HG02852 (cell line): ENCODE measurements around the gene SPDYE16.
"Not testable (repeated sequence)": the region's sequence is repeated elsewhere in the genome, so short reads cannot be mapped to it uniquely, and the experiment has no call there.

Experiments
- ATAC-seq: cut with Tn5 transposase; IDR thresholded peaks from one replicate; pipeline ENCODE4 v1.9.1; 2021; ENCODE audit warnings: mild to moderate bottlenecking, moderate library complexity; ENCODE audit not compliant: unreplicated experiment

SPDYE16 gene

DNA sequence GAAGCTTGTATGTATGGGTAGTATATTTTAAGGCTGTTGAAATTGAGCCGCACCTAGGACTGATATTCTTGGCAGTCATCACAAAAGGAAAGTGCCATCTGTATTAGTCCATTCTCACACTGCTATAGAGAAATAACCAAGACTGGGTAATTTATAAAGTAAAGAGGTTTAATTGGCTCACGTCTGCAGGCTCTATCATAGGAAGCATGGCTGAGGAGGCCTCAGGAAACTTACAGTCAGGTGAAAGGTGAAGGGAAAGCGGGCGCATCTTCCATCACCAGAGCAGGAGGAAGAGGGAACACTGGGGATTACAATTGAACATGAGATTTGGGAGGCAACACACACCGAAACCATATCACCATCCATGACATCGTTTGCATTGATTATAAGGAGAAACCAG lies 8.9 kb upstream of the SPDYE16 start:
- ATAC-seq, result not testable (repeated sequence)

DNA sequence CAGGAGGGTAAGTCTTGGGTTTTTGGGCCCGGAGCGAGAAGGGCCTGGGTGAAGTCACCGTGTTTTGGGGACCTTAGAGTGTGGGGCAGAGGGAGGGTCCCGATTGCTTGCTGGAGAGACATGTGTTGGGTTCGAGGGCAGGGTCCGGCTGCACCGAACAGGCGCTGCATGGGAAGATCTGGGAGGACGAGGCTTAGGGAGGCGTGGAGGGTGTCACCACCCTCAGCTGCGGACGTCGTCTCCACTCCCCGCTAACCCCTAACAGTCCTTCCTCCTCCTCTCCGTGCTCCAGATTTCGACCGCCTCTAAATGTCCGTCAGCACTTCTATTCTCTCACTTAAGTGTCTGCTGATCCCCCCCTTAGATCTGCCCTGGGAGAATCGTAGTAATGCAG lies 6.8 kb upstream of the SPDYE16 start:
- not testable (repeated sequence) for ATAC-seq

DNA sequence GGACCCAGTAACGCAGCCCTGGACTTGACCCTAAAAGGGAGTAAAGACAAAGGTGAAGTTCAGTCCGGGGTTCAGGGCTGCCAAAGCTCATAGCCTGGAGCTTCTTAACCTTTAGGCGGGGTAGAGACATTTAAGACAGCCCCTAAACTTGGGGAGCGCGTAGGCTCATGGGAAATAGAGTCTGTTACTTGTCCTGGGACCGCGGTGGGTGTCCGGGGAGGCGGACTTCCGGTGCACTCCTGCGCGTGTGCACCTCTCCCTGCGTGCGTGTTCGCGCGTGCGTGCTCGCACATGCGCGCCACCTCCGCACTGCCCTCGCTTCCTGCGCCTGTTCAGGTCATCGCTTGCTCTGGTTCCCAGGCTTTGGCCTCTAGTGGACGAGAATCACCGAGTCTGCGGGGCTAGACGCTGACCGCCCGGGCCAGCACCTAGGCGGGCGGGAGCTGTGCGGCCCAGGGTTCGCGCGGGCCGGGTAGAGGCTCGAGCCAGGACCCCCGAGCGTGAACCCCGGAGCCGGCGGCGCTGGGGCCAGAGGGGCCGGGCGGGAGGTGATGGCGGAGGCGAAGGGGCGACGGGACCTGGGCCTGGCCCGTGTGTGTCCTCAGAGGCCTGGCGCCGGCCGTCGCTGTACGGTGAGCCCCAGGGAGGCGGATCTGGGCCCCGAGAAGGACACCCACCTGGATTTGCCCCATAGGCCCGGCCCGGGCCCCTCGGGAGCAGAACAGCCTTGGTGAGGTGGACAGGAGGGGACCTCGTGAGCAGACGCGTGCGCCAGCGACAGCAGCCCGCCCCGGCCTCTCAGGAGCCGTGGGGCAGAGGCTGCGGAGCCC lies 6.1 kb upstream of the SPDYE16 start:
- ATAC-seq, result peak; percentile 98

DNA sequence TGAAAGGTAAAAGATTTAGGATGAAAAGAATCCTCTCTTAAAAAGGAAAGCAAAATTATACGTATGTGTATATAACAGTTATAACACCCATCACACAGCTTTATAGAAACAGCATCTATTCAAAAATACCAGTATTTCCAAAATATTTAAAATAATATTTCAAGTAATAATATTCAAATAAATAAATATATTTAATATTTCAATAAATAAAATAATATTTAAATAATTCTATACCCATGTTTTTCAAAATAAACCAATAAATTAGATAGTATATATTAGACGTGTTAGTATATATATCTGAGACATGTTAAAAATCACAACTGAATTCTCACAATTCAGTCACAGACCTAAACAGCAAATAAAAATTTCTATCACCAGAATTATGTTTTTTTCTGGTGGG lies 11.5 kb downstream of the SPDYE16 start:
- ATAC-seq, result not testable (repeated sequence)

DNA sequence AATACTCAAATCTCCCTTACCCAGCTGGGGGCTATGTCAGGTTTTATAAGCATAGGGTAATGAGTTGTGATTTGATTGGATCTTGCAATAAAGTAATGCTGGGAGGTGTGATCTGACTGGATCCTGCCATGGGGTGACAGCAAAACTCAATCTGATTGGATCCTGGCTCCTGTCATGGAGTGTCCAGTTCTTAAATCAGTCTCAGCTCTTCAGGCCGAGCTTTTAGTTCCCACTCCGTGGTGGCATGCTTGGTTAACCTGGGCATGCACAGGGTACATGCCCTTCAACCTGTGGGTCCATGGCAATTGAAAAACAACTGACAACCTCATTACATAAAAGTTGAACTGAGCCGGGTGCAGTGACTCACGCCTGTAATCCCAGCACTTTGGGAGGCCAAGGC lies 16.9 kb downstream of the SPDYE16 start:
- ATAC-seq, result not testable (repeated sequence)

DNA sequence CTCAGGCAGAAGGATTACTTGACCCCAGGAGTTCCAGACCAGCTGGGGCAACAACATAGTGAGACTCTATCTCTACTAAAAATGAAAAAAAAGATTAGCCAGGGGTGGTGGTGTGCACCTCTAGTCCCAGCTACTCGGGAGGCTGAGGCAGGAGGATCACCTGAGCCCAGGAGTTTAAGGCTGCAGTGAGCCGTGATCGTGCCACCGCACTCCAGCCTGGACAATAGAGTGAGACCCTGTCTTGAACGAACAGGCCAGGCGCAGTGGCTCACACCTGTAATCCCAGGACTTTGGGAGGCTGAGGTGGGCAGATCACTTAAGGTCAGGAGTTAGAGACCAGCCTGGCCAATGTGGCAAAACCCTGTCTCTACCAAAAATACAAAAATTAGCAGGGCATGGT lies 26.2 kb downstream of the SPDYE16 start:
- ATAC-seq, result not testable (repeated sequence)

DNA sequence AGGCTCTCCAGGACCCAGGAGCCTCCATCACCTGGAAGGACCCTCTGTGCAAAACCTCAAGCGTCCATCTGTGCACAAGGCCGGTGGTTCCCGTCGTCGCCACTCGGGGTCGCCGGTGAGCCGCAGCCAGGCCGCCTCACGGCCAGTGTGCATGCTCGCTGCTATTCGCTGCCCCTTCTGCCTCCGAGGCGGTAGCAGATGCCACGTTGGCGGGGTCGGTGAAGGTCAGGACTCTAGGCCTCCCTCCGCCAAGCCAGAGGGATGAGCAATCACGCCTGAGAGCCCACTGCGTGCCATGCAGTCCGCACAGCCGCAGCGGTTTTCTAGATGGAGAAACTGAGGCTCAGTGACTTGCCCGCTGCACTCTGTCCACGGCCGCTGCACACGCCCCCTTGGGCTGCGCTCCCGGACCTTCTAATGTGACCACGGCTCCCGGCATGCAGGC lies 27.1 kb downstream of the SPDYE16 start:
- ATAC-seq, result no peak

DNA sequence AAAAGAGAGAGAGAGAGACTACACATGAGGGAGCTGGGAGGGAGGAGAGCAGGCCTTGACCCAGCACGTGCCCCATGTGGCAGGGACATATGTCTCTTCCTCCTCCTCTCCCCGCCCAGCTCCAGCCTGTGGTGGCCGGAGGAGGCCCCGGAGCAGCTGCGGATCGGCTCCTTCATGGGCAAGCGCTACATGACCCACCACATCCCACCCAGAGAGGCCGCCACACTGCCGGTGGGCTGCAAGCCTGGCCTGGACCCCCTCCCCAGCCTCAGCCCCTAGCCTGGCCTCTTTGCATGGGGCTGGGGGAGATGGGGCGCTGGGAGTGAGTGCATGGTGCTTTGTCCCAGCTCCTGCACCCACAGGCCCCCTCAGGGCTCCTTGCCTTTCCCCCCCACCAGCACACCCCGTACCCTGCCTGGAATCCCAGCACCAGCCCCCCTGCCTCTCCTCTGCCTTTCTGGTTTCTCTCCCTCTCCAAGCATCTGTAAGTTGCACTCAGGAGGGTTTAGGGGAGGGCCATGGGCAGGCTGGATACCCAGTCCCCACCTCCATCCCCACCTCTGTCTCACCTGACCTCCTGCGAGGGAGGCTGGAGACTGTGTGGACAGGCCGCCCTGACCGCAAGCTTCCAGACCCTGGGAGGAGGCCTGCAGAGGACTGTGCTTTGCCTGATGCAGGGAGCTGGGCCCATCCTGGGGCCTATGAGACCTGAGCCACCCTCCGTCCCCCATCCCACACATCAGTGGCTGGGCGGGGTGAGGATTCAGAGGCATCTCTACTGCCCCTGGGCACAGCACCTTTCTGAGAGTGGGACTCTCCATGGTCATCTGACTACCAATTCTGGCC lies 27.9 kb downstream of the SPDYE16 start:
- ATAC-seq, result no peak

DNA sequence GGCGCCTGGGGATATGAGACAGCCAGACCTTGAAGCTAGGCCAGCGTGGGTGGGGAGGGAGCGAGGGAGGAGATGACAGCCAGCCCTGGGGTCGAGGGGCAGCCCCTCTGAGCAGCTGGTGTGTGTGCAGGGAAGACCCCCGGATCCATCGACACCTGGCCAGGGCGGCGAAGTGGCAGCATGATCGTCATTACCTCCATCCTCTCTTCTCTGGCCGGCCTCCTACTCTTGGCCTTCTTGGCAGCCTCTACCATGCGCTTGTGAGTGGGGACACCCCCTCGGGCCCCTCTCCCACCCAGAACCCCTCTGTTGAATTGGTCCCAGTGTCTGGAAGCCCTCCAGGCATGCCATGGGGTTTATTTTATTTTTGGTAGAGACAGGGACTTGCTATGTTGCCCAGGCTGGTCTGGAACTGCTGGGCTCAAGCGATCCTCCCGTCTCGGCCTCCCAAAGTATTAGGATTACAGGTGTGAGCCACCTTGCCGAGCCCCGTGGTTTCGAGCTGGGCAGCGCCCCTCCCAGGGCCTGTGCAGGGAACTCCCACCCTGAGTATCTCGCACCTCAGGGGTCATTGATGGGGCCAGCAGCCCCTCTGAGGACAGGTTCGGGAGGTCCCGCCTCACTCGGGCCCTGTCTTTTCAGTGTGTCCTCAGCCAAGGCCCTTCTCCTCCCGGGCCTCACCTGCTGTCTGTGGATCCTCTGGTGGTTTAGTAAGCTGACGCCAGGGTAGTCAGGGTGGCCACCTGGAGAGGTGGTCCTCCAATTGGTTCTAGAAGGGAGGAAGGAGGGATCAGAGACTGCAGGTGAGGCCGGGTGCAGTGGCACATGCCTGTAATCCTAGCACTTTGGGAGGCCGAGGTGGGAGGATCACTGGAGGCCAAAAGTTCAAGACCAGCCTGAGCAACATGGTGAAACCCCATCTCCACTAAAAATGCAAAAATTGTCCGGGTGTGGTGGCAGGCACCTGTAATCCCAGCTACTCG lies 29.0 kb downstream of the SPDYE16 start:
- ATAC-seq, result no peak

DNA sequence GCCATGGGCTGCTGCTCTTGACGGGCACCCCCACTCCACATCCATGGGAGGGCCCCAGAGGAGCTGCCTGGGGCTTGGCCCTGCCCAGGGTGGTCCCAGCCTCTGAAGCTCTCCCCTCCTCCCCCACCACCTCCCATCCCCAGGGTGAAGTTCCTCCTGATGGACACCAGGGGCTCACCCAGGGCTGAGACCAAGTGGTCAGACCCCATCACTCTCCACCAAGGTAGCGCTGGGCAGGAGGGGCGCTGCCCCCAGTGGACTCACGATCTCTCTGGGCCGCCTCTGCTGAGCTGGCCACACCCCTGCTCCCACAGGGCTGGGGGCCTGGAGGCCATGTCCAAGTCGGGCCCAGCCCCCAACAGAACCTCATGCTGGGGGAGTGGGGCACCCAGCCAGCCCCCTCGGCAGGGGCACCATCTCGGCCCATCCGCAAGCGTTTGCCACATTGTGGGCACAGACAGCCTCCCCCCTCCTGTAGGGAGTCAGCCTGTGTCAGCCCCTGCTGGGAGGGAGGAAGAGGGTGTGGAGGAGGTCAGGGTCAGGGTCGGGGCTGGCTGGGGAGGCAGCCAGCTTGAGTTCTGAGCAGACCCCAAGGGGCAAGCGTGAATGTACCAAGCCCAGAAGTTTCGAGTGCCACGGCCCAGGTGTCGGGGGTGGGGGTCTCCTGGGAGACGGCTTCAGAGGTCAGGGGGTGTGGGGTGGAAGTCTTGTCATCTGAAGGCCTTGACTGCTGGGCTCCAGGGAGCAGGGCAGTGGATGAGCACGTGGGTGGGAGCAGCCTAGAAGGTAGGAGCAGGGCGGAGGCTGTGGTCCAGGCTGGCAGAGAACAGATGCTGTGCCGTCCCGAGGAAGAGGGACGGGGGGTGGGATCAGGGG lies 29.9 kb downstream of the SPDYE16 start:
- no peak for ATAC-seq

DNA sequence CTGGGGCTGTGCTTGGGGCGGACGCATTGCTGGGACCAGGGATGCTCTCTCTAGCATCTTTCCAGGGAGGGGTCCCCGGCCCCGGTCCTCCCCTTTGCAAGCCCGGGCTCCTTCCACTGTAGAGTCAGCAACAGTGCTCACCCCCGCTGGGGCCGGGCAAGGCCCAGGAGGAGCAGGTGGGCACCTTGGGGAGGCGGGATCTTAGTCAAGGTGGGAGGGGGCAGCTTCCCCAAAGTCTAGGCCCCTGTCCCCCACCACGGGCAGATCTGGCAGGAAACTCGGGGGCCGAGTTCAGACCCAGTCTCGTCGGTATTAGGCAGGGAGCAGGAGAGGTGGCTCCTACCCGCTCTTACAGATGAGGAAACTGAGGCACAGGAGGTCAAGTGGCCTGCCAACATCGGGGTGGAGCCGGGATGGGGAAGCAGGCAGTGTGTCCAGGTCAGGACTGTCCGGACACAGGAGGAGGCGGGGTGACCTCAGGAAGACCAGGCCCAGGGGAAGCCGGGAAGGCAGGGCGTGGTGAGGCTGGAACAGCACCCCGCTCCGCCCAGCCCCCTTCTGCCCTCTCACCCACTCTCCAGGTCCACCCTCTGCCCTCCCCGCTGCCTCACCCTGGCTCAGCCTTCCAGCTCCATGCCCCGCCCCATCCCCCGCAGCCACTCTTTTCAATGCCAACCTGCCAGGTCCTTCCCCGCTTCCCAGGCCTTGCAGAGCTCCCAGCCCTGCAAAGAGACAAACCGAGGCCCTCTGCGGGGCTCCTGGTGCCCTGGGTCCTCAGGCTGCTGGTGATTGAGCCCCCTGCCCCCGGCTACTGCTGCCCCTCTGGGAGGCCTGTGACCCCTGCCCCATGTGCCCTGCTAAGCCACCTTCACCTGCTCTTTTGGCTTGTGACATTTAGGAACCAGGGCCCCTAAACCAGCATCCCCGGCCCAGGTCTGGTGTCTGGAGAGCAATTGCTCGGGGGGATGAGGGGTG lies 30.9 kb downstream of the SPDYE16 start:
- ATAC-seq, result not testable (repeated sequence)

DNA sequence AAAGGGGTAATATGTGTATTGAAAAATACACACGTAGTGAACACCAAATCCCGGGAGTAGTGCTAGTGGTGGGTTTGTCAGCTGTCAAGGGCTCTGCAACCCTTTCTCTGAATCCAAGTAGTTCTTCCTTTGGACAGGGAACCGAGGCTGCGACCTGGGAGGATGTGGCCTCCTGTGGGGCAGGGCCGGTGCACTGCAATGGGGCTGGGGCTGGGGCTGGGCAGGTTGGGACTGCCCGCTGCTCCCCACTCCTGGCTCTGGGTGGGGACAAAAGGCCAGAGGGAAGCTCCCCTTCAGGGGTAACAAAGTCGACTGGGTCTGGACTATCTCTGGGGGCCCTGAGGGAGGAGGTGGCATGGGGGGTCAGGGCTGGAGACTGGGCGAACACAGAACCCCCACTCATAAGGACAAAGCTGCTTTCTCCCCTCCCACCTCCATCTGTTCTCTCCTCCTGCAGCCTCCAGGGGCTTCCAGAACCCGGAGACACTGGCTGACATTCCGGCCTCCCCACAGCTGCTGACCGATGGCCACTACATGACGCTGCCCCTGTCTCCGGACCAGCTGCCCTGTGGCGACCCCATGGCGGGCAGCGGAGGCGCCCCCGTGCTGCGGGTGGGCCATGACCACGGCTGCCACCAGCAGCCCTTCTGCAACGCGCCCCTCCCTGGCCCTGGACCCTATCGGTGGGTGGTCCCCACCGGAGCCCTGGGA lies 31.7 kb downstream of the SPDYE16 start:
- not testable (repeated sequence) for ATAC-seq

DNA sequence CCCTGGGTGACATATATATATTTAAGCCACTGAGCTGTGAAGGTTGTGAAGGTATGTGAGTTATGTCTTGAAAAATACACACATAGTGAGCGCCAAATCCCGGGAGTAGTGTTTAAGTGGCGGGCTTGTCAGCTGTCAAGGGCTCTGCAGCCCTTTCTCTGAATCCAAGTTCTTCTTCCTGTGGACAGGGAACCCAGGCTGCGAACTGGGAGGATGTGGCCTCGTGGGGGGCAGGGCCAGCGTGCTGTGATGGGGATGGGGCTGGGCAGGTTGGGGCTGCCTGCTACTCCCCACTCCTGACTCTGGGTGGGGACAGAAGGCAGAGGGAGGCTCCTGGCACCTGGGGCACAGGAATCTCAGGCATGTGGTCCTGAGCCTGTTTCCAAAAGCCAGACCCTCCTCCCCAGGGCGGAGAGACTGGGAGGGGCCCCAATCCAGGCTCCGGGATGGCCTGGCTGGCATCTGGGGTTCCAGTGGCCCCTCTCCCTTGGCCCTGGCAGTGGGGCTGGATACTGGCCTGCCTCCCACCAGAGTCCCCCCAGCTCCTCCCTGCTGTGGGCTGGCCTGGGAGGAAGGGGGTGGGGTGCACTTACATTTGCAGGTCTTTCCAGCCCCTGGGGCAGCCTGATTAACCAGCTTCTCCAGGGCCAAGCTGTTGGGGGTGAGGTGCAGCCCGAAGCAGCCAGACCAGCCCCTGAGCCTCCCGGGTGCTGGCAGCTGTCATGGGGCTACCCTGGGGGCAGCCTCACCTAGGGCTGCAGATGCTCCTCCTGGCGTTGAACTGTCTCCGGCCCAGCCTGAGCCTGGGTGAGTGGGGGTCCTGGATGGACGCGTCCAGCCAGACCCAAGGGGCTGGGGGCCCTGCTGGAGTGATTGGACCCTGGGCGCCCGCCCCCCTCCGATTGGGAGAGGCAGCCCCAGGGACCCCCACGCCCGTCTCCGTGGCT lies 32.9 kb downstream of the SPDYE16 start, which contains the start of gene UPK3B:
TSS of gene UPK3B (plus strand) at position 622 of the 947 bp plus-strand sequence. CDS start at position 723, 101 bp downstream.
- no peak for ATAC-seq

DNA sequence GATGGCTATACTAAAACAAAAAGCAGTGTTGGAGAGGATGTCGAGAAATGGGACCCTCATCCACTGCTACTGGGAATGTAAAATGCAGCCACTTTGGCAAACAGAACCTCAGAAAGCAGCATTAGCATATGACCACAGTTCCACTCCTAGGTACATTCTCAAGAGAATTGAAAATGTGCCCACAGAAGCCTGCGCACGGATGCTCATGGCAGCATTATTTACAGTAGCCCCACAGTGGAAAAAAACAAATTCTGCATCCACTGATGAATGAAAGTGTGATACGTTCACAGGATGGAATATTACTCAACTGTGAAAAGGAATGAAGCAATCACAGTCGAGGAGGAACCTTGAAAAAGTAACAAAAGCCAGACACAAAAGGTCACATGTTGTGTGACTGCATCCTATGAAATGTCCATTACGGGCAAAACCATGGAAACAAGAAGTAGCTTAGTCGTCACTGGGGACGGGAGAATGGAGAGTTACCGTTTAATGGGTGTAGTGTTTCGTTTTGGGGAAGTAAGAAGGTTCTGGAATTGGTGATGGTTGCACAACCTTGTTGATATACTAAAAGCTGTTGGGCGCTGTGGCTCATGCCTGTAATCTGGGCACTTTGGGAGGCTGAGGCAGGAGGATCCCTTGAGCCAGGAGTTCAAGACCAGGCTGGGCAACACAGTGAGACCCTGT lies 35.2 kb downstream of the SPDYE16 start:
- ATAC-seq, result no peak

DNA sequence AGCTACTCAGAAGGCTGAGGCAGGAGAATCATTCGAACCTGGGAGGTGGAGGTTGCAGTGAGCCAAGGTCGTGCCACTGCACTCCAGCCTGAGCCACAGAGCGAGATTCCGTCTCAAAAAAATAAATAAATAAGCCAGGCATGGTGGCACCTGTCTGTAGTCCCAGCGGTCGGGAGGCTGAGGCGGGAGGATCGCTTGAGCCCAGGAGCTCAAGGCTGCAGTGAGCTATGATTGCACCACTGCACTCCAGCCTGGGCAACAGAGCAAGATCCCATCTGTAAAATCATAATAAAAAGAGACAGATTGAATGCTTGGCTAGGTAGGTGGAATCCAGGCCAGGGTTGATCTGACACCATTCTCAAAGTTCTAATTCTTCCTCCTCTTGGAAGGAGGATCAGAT lies 36.5 kb downstream of the SPDYE16 start:
- ATAC-seq, result not testable (repeated sequence)

DNA sequence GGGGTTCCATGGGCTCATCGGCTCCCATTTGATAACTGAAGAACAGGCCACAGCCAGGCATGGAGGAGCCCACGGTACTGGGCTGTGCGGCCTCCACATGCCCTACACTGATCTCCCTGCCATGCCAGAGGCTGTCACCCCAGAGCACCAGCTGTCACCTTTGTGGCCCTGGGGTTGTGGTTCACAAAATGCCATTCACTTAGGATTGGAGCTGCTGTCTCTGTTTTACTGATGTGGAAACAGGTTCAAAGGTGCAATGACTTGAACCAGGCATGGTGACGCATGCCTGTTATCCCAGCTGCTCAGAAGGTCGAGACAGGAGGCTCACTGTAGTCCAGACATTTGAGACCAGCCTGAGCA lies 37.0 kb downstream of the SPDYE16 start:
- no peak for ATAC-seq
